NK-92 treated with Interleukin-12 subunit alpha and Interleukin-12 subunit beta, amount 100 ng/mL, for 24 hours (cell line): ENCODE measurements around the gene RTN4IP1.
"Not testable (repeated sequence)": the region's sequence is repeated elsewhere in the genome, so short reads cannot be mapped to it uniquely, and the experiment has no call there.

Experiments used
- DNase-seq: peaks from one replicate; lab custom pipeline; 2025; lab: John Stamatoyannopoulos, UW

RTN4IP1 gene

DNA sequence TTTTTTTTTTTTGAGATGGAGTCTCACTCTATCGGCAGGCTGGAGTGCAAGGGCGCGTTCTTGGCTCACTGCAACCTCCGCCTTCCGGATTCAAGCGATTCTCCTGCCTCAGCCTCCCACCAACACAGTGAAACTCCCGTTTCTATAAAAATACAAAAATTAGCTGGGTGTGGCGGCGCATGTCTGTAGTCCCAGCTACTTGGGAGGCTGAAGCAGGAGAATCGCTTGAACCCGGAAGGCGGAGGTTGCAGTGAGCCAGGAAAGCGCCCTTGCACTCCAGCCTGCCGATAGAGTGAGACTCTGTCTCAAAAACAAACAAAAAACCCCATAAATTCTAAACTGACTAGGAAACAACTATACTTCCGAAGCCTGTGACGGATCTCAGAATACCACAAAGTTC is 1.5 kb downstream of the RTN4IP1 start:
- not testable (repeated sequence) for DNase-seq

GRCh38 chr6:106626485-106626884 is 2.8 kb downstream of the RTN4IP1 start:
- DNase-seq = no peak

- DNase-seq = no peak
Measured at GRCh38 chr6:106623039-106623438, 6.3 kb downstream of the RTN4IP1 start.

DNA sequence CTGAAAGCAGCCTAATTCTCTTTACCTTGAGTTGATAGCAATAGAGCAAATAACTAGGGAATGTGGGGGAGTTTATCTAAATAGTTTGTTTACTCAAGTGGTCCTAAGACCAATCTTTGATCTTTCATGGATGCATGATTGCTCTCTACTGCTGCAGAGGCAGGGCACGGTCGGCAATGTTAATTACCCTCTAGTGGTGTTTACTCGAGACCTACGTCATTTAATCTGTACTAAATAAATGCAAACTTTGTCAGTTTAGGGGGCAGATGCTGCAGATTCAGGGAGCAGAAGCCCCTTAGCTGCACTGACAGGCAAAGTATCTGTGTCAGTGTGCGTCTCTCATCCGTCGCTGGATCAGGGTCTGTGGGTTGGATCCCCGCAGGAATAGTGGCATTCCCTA is 6.9 kb downstream of the RTN4IP1 start:
- DNase-seq = no peak

GRCh38 chr6:106620931-106621672 is 8.2 kb downstream of the RTN4IP1 start:
- DNase-seq = no peak

- no peak for DNase-seq
Measured at GRCh38 chr6:106619223-106619622, 10.1 kb downstream of the RTN4IP1 start.

GRCh38 chr6:106618324-106618723 is 11.0 kb downstream of the RTN4IP1 start:
- DNase-seq = no peak

- no peak for DNase-seq
Measured at GRCh38 chr6:106617857-106618256, 11.4 kb downstream of the RTN4IP1 start.

- DNase-seq = no peak
Measured at GRCh38 chr6:106617302-106617701, 12.0 kb downstream of the RTN4IP1 start.

DNA sequence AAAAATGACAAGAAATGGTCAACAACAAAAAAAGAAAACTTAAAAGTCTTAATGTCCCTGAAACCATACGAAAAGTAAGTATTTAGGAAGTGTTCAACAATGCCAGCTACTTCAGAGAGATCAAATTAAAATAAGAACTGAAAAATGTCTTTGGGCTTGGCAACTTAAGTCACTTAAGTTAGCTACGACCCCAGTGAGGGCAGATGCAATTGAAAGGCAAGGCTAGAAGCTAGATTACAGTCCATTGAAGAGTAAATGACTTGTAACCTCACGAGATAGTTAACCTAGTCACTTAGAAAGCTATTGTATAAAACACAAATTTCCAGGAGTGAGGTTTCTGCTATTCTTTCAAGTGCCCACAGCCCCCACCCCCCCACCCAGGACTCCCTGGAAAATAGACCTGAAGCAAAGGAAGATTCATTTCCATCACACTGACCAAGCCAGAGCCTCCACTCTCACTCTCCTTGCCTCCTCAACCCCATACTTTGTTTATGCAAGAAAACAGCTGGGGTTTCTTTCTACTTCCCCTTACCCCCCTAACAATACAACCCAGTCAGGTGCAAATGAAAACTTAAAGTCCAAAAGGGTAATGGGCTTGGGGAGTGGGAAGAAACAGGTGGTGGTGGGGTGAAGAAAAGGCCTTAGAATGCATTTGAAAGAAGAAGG is 14.6 kb downstream of the RTN4IP1 start:
- DNase-seq = no peak

- no peak for DNase-seq
Measured at GRCh38 chr6:106614166-106614565, 15.1 kb downstream of the RTN4IP1 start.

GRCh38 chr6:106613590-106613989 is 15.7 kb downstream of the RTN4IP1 start:
- DNase-seq = no peak

- no peak for DNase-seq
Measured at GRCh38 chr6:106612671-106613416, 16.5 kb downstream of the RTN4IP1 start.

DNA sequence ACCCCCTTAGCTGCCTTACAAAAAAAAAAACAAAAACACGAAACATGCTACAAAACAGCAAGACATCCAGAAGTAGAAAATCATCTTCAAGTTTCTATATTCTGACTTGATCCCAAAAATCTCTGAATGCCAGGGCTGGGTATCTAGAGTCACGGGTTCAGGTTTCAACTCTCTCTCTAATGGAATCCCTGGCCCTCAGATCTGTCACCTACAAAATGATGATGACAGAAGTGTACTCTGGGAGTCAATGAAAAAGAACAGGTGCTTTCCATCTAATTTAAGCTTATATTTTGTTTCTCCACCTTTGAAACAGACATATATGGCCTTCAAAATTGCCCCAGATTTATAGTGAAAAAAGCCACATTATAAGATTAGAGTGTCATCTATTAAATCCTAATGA is 18.3 kb downstream of the RTN4IP1 start:
- DNase-seq = no peak

GRCh38 chr6:106609699-106610098 is 19.6 kb downstream of the RTN4IP1 start:
- DNase-seq = no peak

GRCh38 chr6:106608080-106608668 is 21.1 kb downstream of the RTN4IP1 start:
- DNase-seq = no peak

GRCh38 chr6:106600329-106600728 is 29.0 kb downstream of the RTN4IP1 start:
- DNase-seq = no peak

- DNase-seq = no peak
Measured at GRCh38 chr6:106599440-106599839, 29.9 kb downstream of the RTN4IP1 start.

- no peak for DNase-seq
Measured at GRCh38 chr6:106591111-106591825, 38.0 kb downstream of the RTN4IP1 start.

GRCh38 chr6:106588937-106589336 is 40.4 kb downstream of the RTN4IP1 start:
- DNase-seq = not testable (repeated sequence)

GRCh38 chr6:106586815-106587415 is 42.4 kb downstream of the RTN4IP1 start:
- no peak for DNase-seq
